Measurements from ENCODE around the gene CDH24. TPM values are rescaled to one million over a fixed set of nuclear protein-coding genes. Genes with fewer than 3 reads are reported as not detected.

Gene CDH24
- polyA plus RNA-seq, 3 donors: 0.13 to 0.14 TPM; not detected in 1

- Histone ChIP-seq H2AFZ (ENCODE audit: insufficient read depth, low read depth, low read length, poor library complexity, severe bottlenecking) (no peak overlapping the region), H3K27ac (ENCODE audit: low read depth in 1 of 2, low read length in 2 of 2) (no peak overlapping the region), H3K79me2 (ENCODE audit: insufficient read depth, low read length) (peaks cover 34% of the 10 kb centered on the region), H3K9ac (ENCODE audit: insufficient read depth, low read length, poor library complexity, severe bottlenecking) (no peak overlapping the region), H3K4me1 (ENCODE audit: control insufficient read depth in 1 of 2, insufficient read depth in 2 of 2, low read length in 2 of 2) (peaks cover 19 to 29% of the 10 kb centered on the region in 2 donors), H3K4me3 (replicated peaks in 1 of 3; ENCODE audit: low read depth in 2 of 3, low read length in 3 of 3) (no peak overlapping the region), H3K27me3 (ENCODE audit: control insufficient read depth in 2 of 2, insufficient read depth in 2 of 2, low read length in 2 of 2) (no peaks in the 10 kb centered on the region), H3K9me3 (replicated peaks in 1 of 2; ENCODE audit: control insufficient read depth in 1 of 2, insufficient read depth in 1 of 2, low read length in 2 of 2) (no peaks in the 10 kb centered on the region), H3K36me3 (replicated peaks in 1 of 2; ENCODE audit: control insufficient read depth in 1 of 2, insufficient read depth in 2 of 2, low read length in 2 of 2) (peaks cover 19 to 23% of the 10 kb centered on the region in 2 donors), H3K4me2 (replicated peaks; ENCODE audit: extremely low read depth, low read length, poor library complexity, severe bottlenecking) (no peak overlapping the region), H4K20me1 (ENCODE audit: insufficient read depth, low read length) (peaks cover 28% of the 10 kb centered on the region)
- Mint-ChIP-seq H3K9me3 (no peaks in the 10 kb centered on the region), H3K4me3 (no peak overlapping the region), H3K27ac (peak overlapping the region in 1 of 7 donors; percentile 71), H3K36me3 (peaks cover 26% of the 10 kb centered on the region in 2 donors), H3K4me1 (peaks cover 41% of the 10 kb centered on the region), H3K27me3 (ENCODE audit: low read depth in 3 of 3) (peaks cover 1 to 2% (median 1%) of the 10 kb centered on the region in 3 donors)
- TF ChIP-seq CTCF (IDR thresholded peaks at IDR 0.05): no peak
- DNase-seq: no peak
- intact Hi-C loops (cut with micrococcal nuclease): no loop called here
- 100% methylated on average over 1 of the region's 6 CpGs for WGBS (ENCODE audit: insufficient coverage)
These were observed 44.1 kb upstream of the CDH24 start for GRCh38 chr14:23101213-23101970.

GRCh38 chr14:23099212-23099861, 42.0 kb upstream of the CDH24 start:
- H4K20me1 ChIP-seq (ENCODE audit: insufficient read depth, low read length): peaks cover 31% of the 10 kb centered on the region
- no peak overlapping the region for H3K9ac ChIP-seq (ENCODE audit: insufficient read depth, low read length, poor library complexity, severe bottlenecking)
- H3K27me3 ChIP-seq (ENCODE audit: control insufficient read depth in 2 of 2, insufficient read depth in 2 of 2, low read length in 2 of 2): no peaks in the 10 kb centered on the region
- no peaks in the 10 kb centered on the region for H3K9me3 Mint-ChIP-seq
- peaks cover 50% of the 10 kb centered on the region for H3K79me2 ChIP-seq (ENCODE audit: insufficient read depth, low read length)
- peaks cover 13 to 20% of the 10 kb centered on the region in 2 donors for H3K4me1 ChIP-seq (ENCODE audit: control insufficient read depth in 1 of 2, insufficient read depth in 2 of 2, low read length in 2 of 2)
- no peak for DNase-seq
- H3K36me3 ChIP-seq (replicated peaks in 1 of 2; ENCODE audit: control insufficient read depth in 1 of 2, insufficient read depth in 2 of 2, low read length in 2 of 2): peaks cover 19 to 23% of the 10 kb centered on the region in 2 donors
- no peak for TF ChIP-seq CTCF (IDR thresholded peaks at IDR 0.05)
- no peak overlapping the region for H3K4me3 Mint-ChIP-seq
- H3K27me3 Mint-ChIP-seq (ENCODE audit: low read depth in 3 of 3): peaks cover 1 to 2% (median 1%) of the 10 kb centered on the region in 3 donors
- WGBS (ENCODE audit: insufficient coverage): no CpG with 5 or more reads among the region's 10 CpGs
- H3K27ac Mint-ChIP-seq: no peak overlapping the region
- H3K4me2 ChIP-seq (replicated peaks; ENCODE audit: extremely low read depth, low read length, poor library complexity, severe bottlenecking): no peak overlapping the region
- H3K27ac ChIP-seq (ENCODE audit: low read depth in 1 of 2, low read length in 2 of 2): no peak overlapping the region
- peaks cover 26% of the 10 kb centered on the region in 2 donors for H3K36me3 Mint-ChIP-seq
- H2AFZ ChIP-seq (ENCODE audit: insufficient read depth, low read depth, low read length, poor library complexity, severe bottlenecking): no peak overlapping the region
- no peak overlapping the region for H3K4me3 ChIP-seq (replicated peaks in 1 of 3; ENCODE audit: low read depth in 2 of 3, low read length in 3 of 3)
- peaks cover 29% of the 10 kb centered on the region for H3K4me1 Mint-ChIP-seq
- no peaks in the 10 kb centered on the region for H3K9me3 ChIP-seq (replicated peaks in 1 of 2; ENCODE audit: control insufficient read depth in 1 of 2, insufficient read depth in 1 of 2, low read length in 2 of 2)
- intact Hi-C loops (cut with micrococcal nuclease): loop anchor here (5.0 to 10.0 kb wide), 2 partner anchors 185 to 223 kb away; partner anchors contain the start of genes HOMEZ (in 1 of the 2) and PABPN1 (in 1 of the 2)

Data from CD14-positive monocyte (primary cell).